ENCODE measurements around the gene NLGN3. TPM values are rescaled to one million over a fixed set of nuclear protein-coding genes. Genes with fewer than 3 reads are reported as not detected.
"Not testable (repeated sequence)": the region's sequence is repeated elsewhere in the genome, so short reads cannot be mapped to it uniquely, and the experiment has no call there.

NLGN3 gene
- total RNA-seq, 1 experiment from 2014 or later = 0.22 TPM

- DNase-seq (ENCODE audit: low spot score) = no peak
Measured at GRCh38 chrX:71169586-71169985, 24.9 kb downstream of the NLGN3 start.

- no peak for DNase-seq (ENCODE audit: low spot score)
Measured at GRCh38 chrX:71170660-71171059, 26.0 kb downstream of the NLGN3 start.

GRCh38 chrX:71171110-71171801 lies 26.6 kb downstream of the NLGN3 start:
- no peak for DNase-seq (ENCODE audit: low spot score)

- no peak for DNase-seq (ENCODE audit: low spot score)
Measured at GRCh38 chrX:71173440-71173839, 28.8 kb downstream of the NLGN3 start.

GRCh38 chrX:71174795-71175194 lies 30.2 kb downstream of the NLGN3 start:
- DNase-seq (ENCODE audit: low spot score) = no peak

- no peak for DNase-seq (ENCODE audit: low spot score)
Measured at GRCh38 chrX:71175531-71175930, 30.9 kb downstream of the NLGN3 start.

- DNase-seq (ENCODE audit: low spot score) = no peak
Measured at GRCh38 chrX:71177327-71177726, 32.7 kb downstream of the NLGN3 start.

GRCh38 chrX:71178908-71179307 lies 34.3 kb downstream of the NLGN3 start:
- peak; percentile 62 for DNase-seq (ENCODE audit: low spot score)

GRCh38 chrX:71180579-71181265 lies 36.1 kb downstream of the NLGN3 start:
- DNase-seq (ENCODE audit: low spot score) = not testable (repeated sequence)

GRCh38 chrX:71181558-71181909 lies 36.9 kb downstream of the NLGN3 start:
- DNase-seq (ENCODE audit: low spot score) = peak; percentile 20

GRCh38 chrX:71181910-71182799 lies 37.5 kb downstream of the NLGN3 start:
- peak; percentile 97 for DNase-seq (ENCODE audit: low spot score)

GRCh38 chrX:71182871-71183270 lies 38.2 kb downstream of the NLGN3 start:
- DNase-seq (ENCODE audit: low spot score) = no peak

GRCh38 chrX:71183341-71183740 lies 38.7 kb downstream of the NLGN3 start:
- no peak for DNase-seq (ENCODE audit: low spot score)

- DNase-seq (ENCODE audit: low spot score) = no peak
Measured at GRCh38 chrX:71184092-71184491, 39.5 kb downstream of the NLGN3 start.

- DNase-seq (ENCODE audit: low spot score) = no peak
Measured at GRCh38 chrX:71184803-71185495, 40.3 kb downstream of the NLGN3 start.

- no peak for DNase-seq (ENCODE audit: low spot score)
Measured at GRCh38 chrX:71191248-71191647, 46.6 kb downstream of the NLGN3 start.

- no peak for DNase-seq (ENCODE audit: low spot score)
Measured at GRCh38 chrX:71195964-71196649, 51.5 kb downstream of the NLGN3 start.

- no peak for DNase-seq (ENCODE audit: low spot score)
Measured at GRCh38 chrX:71198066-71198465, 53.4 kb downstream of the NLGN3 start.

GRCh38 chrX:71199252-71200008 lies 54.8 kb downstream of the NLGN3 start:
- DNase-seq (ENCODE audit: low spot score) = no peak

- no peak for DNase-seq (ENCODE audit: low spot score)
Measured at GRCh38 chrX:71210816-71211215, 66.2 kb downstream of the NLGN3 start.

- no peak for DNase-seq (ENCODE audit: low spot score)
Measured at GRCh38 chrX:71212536-71212935, 67.9 kb downstream of the NLGN3 start.

All from A172 (cell line).